ENCODE data around the gene PLEKHO2.
A peak's percentile ranks its signal among the peaks of the same experiment; 100 is the strongest.

Gene PLEKHO2

GRCh38 chr15:64895285-64896065 is 53.8 kb downstream of the PLEKHO2 start:
- DNase-seq, result no peak

GRCh38 chr15:64896371-64897069 is 54.8 kb downstream of the PLEKHO2 start:
- no peak for DNase-seq

- DNase-seq, result no peak
Measured at GRCh38 chr15:64897345-64897985, 55.8 kb downstream of the PLEKHO2 start.

- no peak for DNase-seq
Measured at GRCh38 chr15:64898406-64898805, 56.7 kb downstream of the PLEKHO2 start.

- DNase-seq, result no peak
Measured at GRCh38 chr15:64901141-64901540, 59.4 kb downstream of the PLEKHO2 start.

- DNase-seq, result no peak
Measured at GRCh38 chr15:64901914-64902313, 60.2 kb downstream of the PLEKHO2 start.

GRCh38 chr15:64902863-64903262 is 61.1 kb downstream of the PLEKHO2 start:
- no peak for DNase-seq

GRCh38 chr15:64903326-64903950 is 61.7 kb downstream of the PLEKHO2 start:
- no peak for DNase-seq

GRCh38 chr15:64904189-64904588 is 62.5 kb downstream of the PLEKHO2 start:
- DNase-seq, result no peak

- no peak for DNase-seq
Measured at GRCh38 chr15:64905119-64905831, 63.6 kb downstream of the PLEKHO2 start.

GRCh38 chr15:64905941-64906340 is 64.2 kb downstream of the PLEKHO2 start:
- DNase-seq, result no peak

- DNase-seq, result no peak
Measured at GRCh38 chr15:64906402-64906801, 64.7 kb downstream of the PLEKHO2 start.

GRCh38 chr15:64907991-64908390 is 66.3 kb downstream of the PLEKHO2 start:
- no peak for DNase-seq

GRCh38 chr15:64909546-64909945 is 67.8 kb downstream of the PLEKHO2 start:
- DNase-seq, result no peak

GRCh38 chr15:64911311-64912186 is 69.8 kb downstream of the PLEKHO2 start, which contains the start of gene ANKDD1A:
Gene ANKDD1A, plus strand, starts transcription at chr15:64911902. Its CDS starts 29 bp downstream, at chr15:64911931.
- DNase-seq, result peak; percentile 13

GRCh38 chr15:64912379-64913325 is 70.9 kb downstream of the PLEKHO2 start:
- no peak for DNase-seq

- DNase-seq, result no peak
Measured at GRCh38 chr15:64915518-64916227, 74.0 kb downstream of the PLEKHO2 start.

GRCh38 chr15:64916365-64916764 is 74.7 kb downstream of the PLEKHO2 start:
- no peak for DNase-seq

GRCh38 chr15:64917211-64917610 is 75.5 kb downstream of the PLEKHO2 start:
- DNase-seq, result no peak

Measured in COR-L47 (cell line).